HG03439 (cell line): ENCODE measurements around the gene KIRREL3.
A peak's percentile ranks its signal among the peaks of the same experiment; 100 is the strongest.

ENCODE experiments used
- ATAC-seq: cut with Tn5 transposase; IDR thresholded peaks from one replicate; pipeline ENCODE4 v1.9.1; 2021; ENCODE audit warnings: mild to moderate bottlenecking, moderate library complexity; ENCODE audit not compliant: unreplicated experiment

Gene KIRREL3

GRCh38 chr11:126997641-126998040 lies 2.9 kb downstream of the KIRREL3 start:
- no peak for ATAC-seq

GRCh38 chr11:126997196-126997595 lies 3.4 kb downstream of the KIRREL3 start:
- no peak for ATAC-seq

GRCh38 chr11:126996036-126996804 lies 4.3 kb downstream of the KIRREL3 start:
- ATAC-seq: no peak

- ATAC-seq: no peak
Measured at GRCh38 chr11:126993599-126993998, 7.0 kb downstream of the KIRREL3 start.

GRCh38 chr11:126992804-126993111 lies 7.8 kb downstream of the KIRREL3 start:
- ATAC-seq: no peak

GRCh38 chr11:126992065-126992803 lies 8.3 kb downstream of the KIRREL3 start:
- ATAC-seq: no peak

- ATAC-seq: no peak
Measured at GRCh38 chr11:126991596-126991995, 9.0 kb downstream of the KIRREL3 start.

GRCh38 chr11:126990716-126991480 lies 9.7 kb downstream of the KIRREL3 start:
- ATAC-seq: no peak

- ATAC-seq: peak; percentile 59
Measured at GRCh38 chr11:126989942-126990715, 10.4 kb downstream of the KIRREL3 start.

GRCh38 chr11:126988655-126989054 lies 11.9 kb downstream of the KIRREL3 start:
- ATAC-seq: no peak

- ATAC-seq: no peak
Measured at GRCh38 chr11:126981635-126982034, 18.9 kb downstream of the KIRREL3 start.

GRCh38 chr11:126978911-126979310 lies 21.7 kb downstream of the KIRREL3 start:
- ATAC-seq: no peak

- ATAC-seq: no peak
Measured at GRCh38 chr11:126978165-126978564, 22.4 kb downstream of the KIRREL3 start.

GRCh38 chr11:126973051-126973450 lies 27.5 kb downstream of the KIRREL3 start:
- ATAC-seq: no peak

- ATAC-seq: no peak
Measured at GRCh38 chr11:126971305-126971704, 29.3 kb downstream of the KIRREL3 start.

- ATAC-seq: no peak
Measured at GRCh38 chr11:126969865-126970479, 30.6 kb downstream of the KIRREL3 start.

- ATAC-seq: no peak
Measured at GRCh38 chr11:126968915-126969314, 31.7 kb downstream of the KIRREL3 start.

- ATAC-seq: no peak
Measured at GRCh38 chr11:126965331-126965730, 35.2 kb downstream of the KIRREL3 start.

- no peak for ATAC-seq
Measured at GRCh38 chr11:126963603-126964363, 36.8 kb downstream of the KIRREL3 start.

GRCh38 chr11:126963115-126963514 lies 37.5 kb downstream of the KIRREL3 start:
- ATAC-seq: no peak
